Loucy (cell line): ENCODE results near the gene ATP11B.

Experiments
- H2AFZ ChIP-seq: fragments of 200-600 bp; sonication (generic); 2 replicates; pipeline ENCODE4 v1.6.0; 2016; ENCODE audit warnings: antibody characterized with exemption, mild to moderate bottlenecking, low read length, moderate library complexity
- H3F3A ChIP-seq: fragments of 200-600 bp; 2 replicates; pipeline ENCODE4 v1.6.0; 2016; ENCODE audit warnings: antibody characterized with exemption, low read depth, mild to moderate bottlenecking
- H3K27me3 ChIP-seq: fragments of 200-600 bp; sonication (generic); 2 replicates; pipeline ENCODE4 v1.6.1; 2014; ENCODE audit warnings: low read length, mild to moderate bottlenecking; ENCODE audit not compliant: insufficient read depth, poor library complexity, severe bottlenecking
- H3K36me3 ChIP-seq: fragments of 200-600 bp; sonication (generic); 2 replicates; pipeline ENCODE4 v1.6.1; 2016; ENCODE audit warnings: low read length; ENCODE audit not compliant: insufficient read depth
- H3K4me1 ChIP-seq: fragments of 200-600 bp; sonication (generic); 2 replicates; pipeline ENCODE4 v1.5.1; 2014; ENCODE audit warnings: low read length, mild to moderate bottlenecking; ENCODE audit not compliant: insufficient read depth, poor library complexity, severe bottlenecking
- H3K4me2 ChIP-seq: fragments of 200-600 bp; sonication (generic); 2 replicates; pipeline ENCODE4 v1.6.0; 2014; ENCODE audit warnings: antibody characterized with exemption, low read length, low read depth, mild to moderate bottlenecking; ENCODE audit not compliant: poor library complexity, severe bottlenecking
- H3K4me3 ChIP-seq: fragments of 200-600 bp; sonication (generic); 2 replicates; pipeline ENCODE4 v1.5.1; 2014; ENCODE audit warnings: low read length, mild to moderate bottlenecking, mixed read lengths; ENCODE audit not compliant: poor library complexity, severe bottlenecking
- H3K79me2 ChIP-seq: fragments of 200-600 bp; sonication (generic); 2 replicates; pipeline ENCODE4 v1.6.1; 2014; ENCODE audit warnings: low read length; ENCODE audit not compliant: insufficient read depth
- H3K9ac ChIP-seq: fragments of 200-600 bp; sonication (generic); 2 replicates; pipeline ENCODE4 v1.6.0; 2014; ENCODE audit warnings: mild to moderate bottlenecking, low read depth, low read length, moderate library complexity; ENCODE audit not compliant: poor library complexity, severe bottlenecking
- H3K9me2 ChIP-seq: fragments of 200-600 bp; sonication (generic); replicated peaks from 2 replicates; pipeline ENCODE4 v1.6.1; 2016; ENCODE audit warnings: low read depth, low read length, mixed read lengths
- H3K9me3 ChIP-seq: fragments of 200-600 bp; sonication (generic); 2 replicates; pipeline ENCODE4 v1.6.1; 2014; ENCODE audit warnings: mild to moderate bottlenecking, antibody characterized with exemption, low read length, low read depth; ENCODE audit not compliant: insufficient read depth
- H4K20me1 ChIP-seq: fragments of 200-600 bp; sonication (generic); 2 replicates; pipeline ENCODE4 v1.6.0; 2014; ENCODE audit warnings: antibody characterized with exemption, low read length, mild to moderate bottlenecking; ENCODE audit not compliant: insufficient read depth, poor library complexity, severe bottlenecking
- EZH2phosphoT487 ChIP-seq: fragments of 200-600 bp; IDR thresholded peaks from 2 replicates; pipeline ENCODE4 v1.6.1; 2018; ENCODE audit warnings: antibody characterized with exemption, mild to moderate bottlenecking, moderate library complexity, borderline replicate concordance
- TF ChIP-seq, protein P1 (sequence below): fragments of 200-600 bp; sonication (generic); conservative IDR thresholded peaks from 2 replicates; pipeline ENCODE4 v1.5.1; 2014; ENCODE audit warnings: mild to moderate bottlenecking, antibody characterized with exemption, low read length

Gene ATP11B

GRCh38 chr3:182886497-182886896 lies 93.2 kb downstream of the ATP11B start:
- Histone ChIP-seq H3K9me2 (no peaks in the 10 kb centered on the region), H3K9ac (no peak overlapping the region), H3K4me1 (no peaks in the 10 kb centered on the region), H3K36me3 (no peaks in the 10 kb centered on the region), H3F3A (no peaks in the 10 kb centered on the region), H3K4me3 (no peak overlapping the region), H3K27me3 (no peaks in the 10 kb centered on the region), H2AFZ (no peak overlapping the region), H3K9me3 (no peaks in the 10 kb centered on the region), H4K20me1 (no peaks in the 10 kb centered on the region), H3K4me2 (no peak overlapping the region), H3K79me2 (no peaks in the 10 kb centered on the region)
- no peak for TF ChIP-seq EZH2phosphoT487
- TF ChIP-seq, protein P1, sequence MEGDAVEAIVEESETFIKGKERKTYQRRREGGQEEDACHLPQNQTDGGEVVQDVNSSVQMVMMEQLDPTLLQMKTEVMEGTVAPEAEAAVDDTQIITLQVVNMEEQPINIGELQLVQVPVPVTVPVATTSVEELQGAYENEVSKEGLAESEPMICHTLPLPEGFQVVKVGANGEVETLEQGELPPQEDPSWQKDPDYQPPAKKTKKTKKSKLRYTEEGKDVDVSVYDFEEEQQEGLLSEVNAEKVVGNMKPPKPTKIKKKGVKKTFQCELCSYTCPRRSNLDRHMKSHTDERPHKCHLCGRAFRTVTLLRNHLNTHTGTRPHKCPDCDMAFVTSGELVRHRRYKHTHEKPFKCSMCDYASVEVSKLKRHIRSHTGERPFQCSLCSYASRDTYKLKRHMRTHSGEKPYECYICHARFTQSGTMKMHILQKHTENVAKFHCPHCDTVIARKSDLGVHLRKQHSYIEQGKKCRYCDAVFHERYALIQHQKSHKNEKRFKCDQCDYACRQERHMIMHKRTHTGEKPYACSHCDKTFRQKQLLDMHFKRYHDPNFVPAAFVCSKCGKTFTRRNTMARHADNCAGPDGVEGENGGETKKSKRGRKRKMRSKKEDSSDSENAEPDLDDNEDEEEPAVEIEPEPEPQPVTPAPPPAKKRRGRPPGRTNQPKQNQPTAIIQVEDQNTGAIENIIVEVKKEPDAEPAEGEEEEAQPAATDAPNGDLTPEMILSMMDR: no peak

DNA sequence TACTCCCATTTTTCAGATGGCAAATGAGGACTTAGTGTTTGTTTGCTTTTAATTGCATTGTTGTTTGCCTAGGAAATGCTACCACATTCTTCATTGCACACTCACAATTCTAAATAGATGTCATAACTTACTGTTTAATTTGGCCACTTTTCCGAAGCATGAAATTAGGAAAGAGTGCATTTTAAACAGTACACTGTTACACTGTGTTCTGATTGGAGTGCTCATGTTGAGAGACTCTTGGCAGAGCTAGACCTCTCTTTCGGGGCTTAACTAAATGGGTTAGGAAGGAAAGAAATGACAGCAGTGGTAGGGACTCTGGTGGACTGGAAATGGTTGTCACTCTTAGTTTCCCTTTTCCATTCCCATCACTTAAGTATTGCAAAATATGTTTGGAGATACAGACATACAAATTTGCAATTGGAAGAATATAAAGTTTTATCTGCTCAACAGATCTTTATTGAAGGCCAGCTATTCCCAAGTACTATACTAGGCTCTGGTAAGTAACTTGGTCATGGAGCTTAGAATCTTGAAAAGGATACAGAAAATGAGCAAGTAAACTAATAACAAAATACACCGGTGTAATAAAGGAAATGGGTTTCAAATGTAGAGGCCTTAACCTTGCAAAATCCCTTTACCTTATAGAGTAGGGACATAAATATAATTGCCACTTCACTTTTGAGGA lies 96.8 kb downstream of the ATP11B start:
- no peak overlapping the region for H3K9ac ChIP-seq
- H2AFZ ChIP-seq: 0 out of 2 replicates have a peak overlapping the region, but pooled peaks have one; percentile 20
- no peaks in the 10 kb centered on the region for H3K9me2 ChIP-seq
- no peaks in the 10 kb centered on the region for H4K20me1 ChIP-seq
- TF ChIP-seq, protein P1: no peak
- TF ChIP-seq EZH2phosphoT487: no peak
- H3K4me3 ChIP-seq: no peak overlapping the region
- H3K9me3 ChIP-seq: no peaks in the 10 kb centered on the region
- no peaks in the 10 kb centered on the region for H3K4me1 ChIP-seq
- H3K27me3 ChIP-seq: no peaks in the 10 kb centered on the region
- no peak overlapping the region for H3K4me2 ChIP-seq
- no peaks in the 10 kb centered on the region for H3K36me3 ChIP-seq
- H3F3A ChIP-seq: no peaks in the 10 kb centered on the region
- H3K79me2 ChIP-seq: no peaks in the 10 kb centered on the region

GRCh38 chr3:182891364-182891763 lies 98.1 kb downstream of the ATP11B start:
- H3K9ac ChIP-seq: no peak overlapping the region
- no peak for TF ChIP-seq EZH2phosphoT487
- TF ChIP-seq, protein P1: no peak
- H3K4me3 ChIP-seq: no peak overlapping the region
- no peaks in the 10 kb centered on the region for H3K9me3 ChIP-seq
- H3F3A ChIP-seq: no peaks in the 10 kb centered on the region
- no peaks in the 10 kb centered on the region for H3K4me1 ChIP-seq
- no peaks in the 10 kb centered on the region for H4K20me1 ChIP-seq
- H2AFZ ChIP-seq: no peak overlapping the region
- no peaks in the 10 kb centered on the region for H3K79me2 ChIP-seq
- no peak overlapping the region for H3K4me2 ChIP-seq
- no peaks in the 10 kb centered on the region for H3K27me3 ChIP-seq
- H3K36me3 ChIP-seq: no peaks in the 10 kb centered on the region
- no peaks in the 10 kb centered on the region for H3K9me2 ChIP-seq
